Left lung (tissue), 10 donors: ENCODE data around the gene SPACA9. TPM values are rescaled to one million over a fixed set of nuclear protein-coding genes. Genes with fewer than 3 reads are reported as not detected.

Experiments
- ATAC-seq: fragments of 200-7000 bp; cut with Tn5 transposase; one replicate; pipeline ENCODE4 v1.9.1; 2020; ENCODE audit warnings: moderate library complexity
- DNase-seq, 4 donors: peaks; one replicate each; pipeline ENCODE4 v3.0.0-alpha.2; 2013 to 2020
- H3K27ac ChIP-seq, 2 donors: fragments of 200-600 bp; sonication (generic) in 1 of 2; one replicate each; pipeline versions ENCODE4 v1.5.0 to v1.8.0; 2020 to 2021
- H3K27me3 ChIP-seq, 2 donors: fragments of 200-600 bp; sonication (generic) in 1 of 2; one replicate each; pipeline versions ENCODE4 v1.5.0 to v1.8.0; 2020 to 2021
- H3K36me3 ChIP-seq, 2 donors: fragments of 200-600 bp; sonication (generic) in 1 of 2; one replicate each; pipeline versions ENCODE4 v1.5.0 to v1.8.0; 2020 to 2021
- H3K4me1 ChIP-seq, 2 donors: fragments of 200-600 bp; one replicate each; pipeline ENCODE4 v1.8.0; 2021
- H3K4me3 ChIP-seq, 2 donors: fragments of 200-600 bp; sonication (generic) in 1 of 2; one replicate each; pipeline versions ENCODE4 v1.5.0 to v1.8.0; 2020 to 2021; ENCODE audit warnings: mild to moderate bottlenecking in 1 of 2
- H3K9me3 ChIP-seq, 2 donors: fragments of 200-600 bp; sonication (generic) in 1 of 2; one replicate each; pipeline versions ENCODE4 v1.5.0 to v1.8.0; 2020 to 2021
- intact Hi-C, 2 donors: fragments of 100-400 bp; cut with DNase I; formaldehyde crosslinking; loops; one replicate each; pipeline versions ENCODE4 v1.11.2 to v1.14.2; 2022
- polyA plus RNA-seq, 6 donors: library from polyadenylated mRNA; unstranded; fragments of 120-200 nt; gene quantifications; one replicate each; pipeline ENCODE4 v1.2.1, GENCODE V29; 2013; ENCODE audit not compliant: insufficient read length in 6 of 6
- total RNA-seq, 2 donors: library from RNA; stranded (reverse); fragmentation: NEBNext Ultra II Directional; extraction: Animal tissue kit (Norgen Biotek cat#: 25700); gene quantifications; one replicate each; pipeline ENCODE4 v1.2.1, GENCODE V29; 2021
- TF ChIP-seq, protein P1 (sequence below), 2 donors: fragments of 200-600 bp; sonication (generic) in 1 of 2; IDR thresholded peaks; one replicate each; pipeline versions ENCODE4 v1.5.0 to v1.8.0; 2021; ENCODE audit warnings: antibody characterized with exemption in 2 of 2
- donor health status: DM: no; HTN: yes; CAD: no.
- donor health status: DM: no; HTN: no; CAD: no.

The SPACA9 gene
- total and polyA plus RNA-seq, 8 donors, result 6.9 to 13.4 (median 9.8) TPM

DNA sequence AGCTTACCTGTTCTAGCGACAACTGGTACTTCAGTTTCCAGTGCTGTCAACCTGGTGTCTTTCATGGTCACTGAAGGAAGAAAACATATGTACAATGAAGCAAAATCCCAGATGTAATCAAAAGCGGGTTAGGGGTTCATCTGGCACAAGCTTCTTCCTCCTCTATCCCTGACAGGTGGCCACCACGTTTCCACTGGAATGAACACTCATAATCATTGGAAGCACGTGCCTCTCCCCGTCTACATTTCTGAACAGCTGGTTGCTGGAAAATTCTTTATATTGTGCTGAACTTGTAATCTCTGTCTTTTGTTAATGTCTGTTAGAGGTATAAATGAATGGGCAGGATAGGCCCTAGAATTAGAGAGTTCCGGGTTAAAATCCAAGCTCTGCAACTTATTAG is 56.3 kb downstream of the SPACA9 start:
- H3K27ac ChIP-seq, result no peak overlapping the region
- ATAC-seq (no peak), DNase-seq (no peak)
- H3K4me1 ChIP-seq, result no peaks in the 10 kb centered on the region
- H3K27me3 ChIP-seq, result no peaks in the 10 kb centered on the region
- H3K9me3 ChIP-seq, result no peaks in the 10 kb centered on the region
- TF ChIP-seq, protein P1, sequence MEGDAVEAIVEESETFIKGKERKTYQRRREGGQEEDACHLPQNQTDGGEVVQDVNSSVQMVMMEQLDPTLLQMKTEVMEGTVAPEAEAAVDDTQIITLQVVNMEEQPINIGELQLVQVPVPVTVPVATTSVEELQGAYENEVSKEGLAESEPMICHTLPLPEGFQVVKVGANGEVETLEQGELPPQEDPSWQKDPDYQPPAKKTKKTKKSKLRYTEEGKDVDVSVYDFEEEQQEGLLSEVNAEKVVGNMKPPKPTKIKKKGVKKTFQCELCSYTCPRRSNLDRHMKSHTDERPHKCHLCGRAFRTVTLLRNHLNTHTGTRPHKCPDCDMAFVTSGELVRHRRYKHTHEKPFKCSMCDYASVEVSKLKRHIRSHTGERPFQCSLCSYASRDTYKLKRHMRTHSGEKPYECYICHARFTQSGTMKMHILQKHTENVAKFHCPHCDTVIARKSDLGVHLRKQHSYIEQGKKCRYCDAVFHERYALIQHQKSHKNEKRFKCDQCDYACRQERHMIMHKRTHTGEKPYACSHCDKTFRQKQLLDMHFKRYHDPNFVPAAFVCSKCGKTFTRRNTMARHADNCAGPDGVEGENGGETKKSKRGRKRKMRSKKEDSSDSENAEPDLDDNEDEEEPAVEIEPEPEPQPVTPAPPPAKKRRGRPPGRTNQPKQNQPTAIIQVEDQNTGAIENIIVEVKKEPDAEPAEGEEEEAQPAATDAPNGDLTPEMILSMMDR (IDR thresholded peaks at IDR 0.05), result no peak
- intact Hi-C loops, result no loop called here
- H3K36me3 ChIP-seq, result peaks cover 0 to 11% of the 10 kb centered on the region in 2 donors
- no peak overlapping the region for H3K4me3 ChIP-seq

DNA sequence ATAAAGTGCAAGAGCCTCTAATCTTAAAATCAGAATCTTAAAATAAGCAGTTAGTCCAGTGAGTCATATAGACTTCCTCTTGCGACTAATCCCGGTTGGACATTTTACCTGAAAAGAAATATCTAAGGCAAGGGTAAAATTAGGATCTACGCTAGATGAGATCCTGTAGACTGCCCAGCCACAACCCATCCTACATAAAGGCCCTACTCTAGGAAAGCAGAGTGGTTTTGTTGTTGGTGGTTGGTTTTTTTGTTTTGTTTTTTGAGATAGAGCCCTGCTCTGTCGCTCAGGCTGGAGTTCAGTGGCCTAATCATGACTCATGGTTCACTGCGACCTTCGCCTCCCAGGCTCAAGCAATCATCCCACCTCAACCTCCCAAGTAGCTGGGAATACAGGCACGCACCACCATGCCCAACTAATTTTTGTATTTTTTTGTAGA is 58.8 kb downstream of the SPACA9 start:
- H3K27me3 ChIP-seq, result no peaks in the 10 kb centered on the region
- TF ChIP-seq, protein P1 (IDR thresholded peaks at IDR 0.05), result no peak
- H3K4me3 ChIP-seq, result no peak overlapping the region

DNA sequence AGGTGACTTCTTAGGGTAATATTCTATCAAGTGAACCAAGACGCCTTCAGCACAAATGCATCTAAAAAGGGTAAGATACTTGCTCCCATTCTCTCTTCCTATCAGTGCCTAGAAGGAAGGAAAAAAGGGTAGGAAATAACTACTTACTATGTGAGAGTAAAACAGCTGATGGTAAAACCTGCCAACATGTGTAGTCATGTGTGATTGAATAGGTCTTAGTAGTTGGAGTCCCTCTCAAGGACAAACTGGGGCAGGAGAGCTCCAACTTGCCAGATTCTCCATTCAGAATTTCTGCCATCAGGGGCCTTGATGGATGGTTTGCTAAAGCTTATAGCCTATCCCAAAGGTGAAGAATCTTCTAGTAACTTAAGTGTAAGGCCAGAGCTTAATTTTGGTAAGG is 60.5 kb downstream of the SPACA9 start:
- DNase-seq (no peak), ATAC-seq (no peak)
- intact Hi-C loops, result no loop called here
- Histone ChIP-seq H3K4me3 (no peak overlapping the region), H3K9me3 (no peaks in the 10 kb centered on the region), H3K36me3 (peaks cover 0 to 6% of the 10 kb centered on the region in 2 donors), H3K27ac (no peak overlapping the region), H3K27me3 (no peaks in the 10 kb centered on the region), H3K4me1 (peaks cover 12 to 28% of the 10 kb centered on the region in 2 donors)
- TF ChIP-seq, protein P1 (IDR thresholded peaks at IDR 0.05), result no peak

More for the DNA sequence above, 58.8 kb downstream of the SPACA9 start:
- peaks cover 0 to 11% of the 10 kb centered on the region in 2 donors for H3K36me3 ChIP-seq
- peaks cover 3 to 12% of the 10 kb centered on the region in 2 donors for H3K4me1 ChIP-seq
- H3K27ac ChIP-seq, result no peak overlapping the region
- DNase-seq, result no peak
- H3K9me3 ChIP-seq, result no peaks in the 10 kb centered on the region
- ATAC-seq, result no peak
- intact Hi-C loops, result no loop called here

Other genes with a start within 250 kb of the SPACA9 start
- gene DDX31, start 208.9 kb upstream of the SPACA9 start, total RNA-seq, result 10 to 100 TPM; 12.4 to 15.0 TPM
- gene DDX31, start 208.9 kb upstream of the SPACA9 start, polyA plus RNA-seq, result 10 to 100 TPM; 12.0 to 16.5 (median 14.9) TPM
- 10 to 100 TPM; 13.1 to 14.1 TPM for gene GTF3C4, start 208.4 kb upstream of the SPACA9 start, total RNA-seq
- gene GTF3C4, start 208.4 kb upstream of the SPACA9 start, polyA plus RNA-seq, result 10 to 100 TPM; 22.0 to 25.6 (median 25.2) TPM
- 1 to 10 TPM in 1 of 2 donors, under 1 TPM in 1; 0.55 to 1.9 TPM for gene AK8, start 614 bp upstream of the SPACA9 start, total RNA-seq
- gene AK8, start 614 bp upstream of the SPACA9 start, polyA plus RNA-seq, result 1 to 10 TPM; 1.1 to 3.6 (median 3.0) TPM
- 10 to 100 TPM; 45.7 to 48.0 TPM for gene TSC1, start 65.7 kb downstream of the SPACA9 start, total RNA-seq
- 10 to 100 TPM; 44.4 to 60.3 (median 52.3) TPM for gene TSC1, start 65.7 kb downstream of the SPACA9 start, polyA plus RNA-seq
- gene GFI1B, start 99.8 kb downstream of the SPACA9 start, total RNA-seq, result under 1 TPM; 0.18 to 0.90 TPM
- 1 to 10 TPM in 5 of 6 donors, under 1 TPM in 1; 0.77 to 1.4 (median 1.3) TPM for gene GFI1B, start 99.8 kb downstream of the SPACA9 start, polyA plus RNA-seq
- 10 to 100 TPM; 37.3 to 41.5 TPM for gene GTF3C5, start 152.1 kb downstream of the SPACA9 start, total RNA-seq
- 10 to 100 TPM; 65.1 to 69.5 (median 66.8) TPM for gene GTF3C5, start 152.1 kb downstream of the SPACA9 start, polyA plus RNA-seq
- 1 to 10 TPM in 1 of 2 donors, under 1 TPM in 1; 0.47 to 1.1 TPM for gene CEL, start 183.1 kb downstream of the SPACA9 start, total RNA-seq
- 1 to 10 TPM; 1.5 to 2.6 (median 2.2) TPM for gene CEL, start 183.1 kb downstream of the SPACA9 start, polyA plus RNA-seq
- gene RALGDS, start 242.3 kb downstream of the SPACA9 start, total RNA-seq, result 10 to 100 TPM; 56.4 to 58.9 TPM
- gene RALGDS, start 242.3 kb downstream of the SPACA9 start, polyA plus RNA-seq, result 10 to 100 TPM; 43.5 to 54.3 (median 48.2) TPM